GM12873 (cell line): ENCODE results near the gene THOC1.

Source experiments
- TF ChIP-seq, protein P1 (sequence below): IDR thresholded peaks from 2 replicates; pipeline ENCODE4 v1.5.1; 2012; ENCODE audit warnings: low read depth, mild to moderate bottlenecking, moderate library complexity, low read length, control low read depth; ENCODE audit not compliant: insufficient read depth; ENCODE audit errors: missing control alignments

The THOC1 gene

DNA sequence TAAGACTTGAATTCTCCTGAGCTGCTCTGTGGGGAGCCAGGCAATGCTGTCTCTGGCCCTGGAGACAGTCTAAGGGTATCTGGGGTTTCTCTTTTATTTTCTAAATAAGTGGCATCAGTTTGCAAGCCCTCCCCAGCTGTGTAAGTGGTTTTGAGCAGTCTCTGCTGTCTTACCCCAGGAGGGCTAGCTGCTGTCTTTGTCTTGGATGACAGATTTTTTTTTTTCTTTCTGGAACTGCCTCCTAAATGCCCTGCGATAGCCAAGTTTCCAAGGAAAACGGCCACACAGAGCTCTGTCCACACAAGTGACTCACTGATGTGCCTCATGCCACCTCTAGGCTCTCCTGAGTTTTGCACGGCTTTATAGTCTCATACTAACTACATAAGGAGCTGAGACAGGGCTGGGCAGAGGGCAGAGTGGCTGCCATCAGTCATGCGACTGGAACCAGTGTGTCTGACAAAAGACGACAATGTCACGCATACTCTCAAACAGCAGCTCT lies 37.2 kb upstream of the THOC1 start:
- TF ChIP-seq, protein P1, sequence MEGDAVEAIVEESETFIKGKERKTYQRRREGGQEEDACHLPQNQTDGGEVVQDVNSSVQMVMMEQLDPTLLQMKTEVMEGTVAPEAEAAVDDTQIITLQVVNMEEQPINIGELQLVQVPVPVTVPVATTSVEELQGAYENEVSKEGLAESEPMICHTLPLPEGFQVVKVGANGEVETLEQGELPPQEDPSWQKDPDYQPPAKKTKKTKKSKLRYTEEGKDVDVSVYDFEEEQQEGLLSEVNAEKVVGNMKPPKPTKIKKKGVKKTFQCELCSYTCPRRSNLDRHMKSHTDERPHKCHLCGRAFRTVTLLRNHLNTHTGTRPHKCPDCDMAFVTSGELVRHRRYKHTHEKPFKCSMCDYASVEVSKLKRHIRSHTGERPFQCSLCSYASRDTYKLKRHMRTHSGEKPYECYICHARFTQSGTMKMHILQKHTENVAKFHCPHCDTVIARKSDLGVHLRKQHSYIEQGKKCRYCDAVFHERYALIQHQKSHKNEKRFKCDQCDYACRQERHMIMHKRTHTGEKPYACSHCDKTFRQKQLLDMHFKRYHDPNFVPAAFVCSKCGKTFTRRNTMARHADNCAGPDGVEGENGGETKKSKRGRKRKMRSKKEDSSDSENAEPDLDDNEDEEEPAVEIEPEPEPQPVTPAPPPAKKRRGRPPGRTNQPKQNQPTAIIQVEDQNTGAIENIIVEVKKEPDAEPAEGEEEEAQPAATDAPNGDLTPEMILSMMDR, result no peak

DNA sequence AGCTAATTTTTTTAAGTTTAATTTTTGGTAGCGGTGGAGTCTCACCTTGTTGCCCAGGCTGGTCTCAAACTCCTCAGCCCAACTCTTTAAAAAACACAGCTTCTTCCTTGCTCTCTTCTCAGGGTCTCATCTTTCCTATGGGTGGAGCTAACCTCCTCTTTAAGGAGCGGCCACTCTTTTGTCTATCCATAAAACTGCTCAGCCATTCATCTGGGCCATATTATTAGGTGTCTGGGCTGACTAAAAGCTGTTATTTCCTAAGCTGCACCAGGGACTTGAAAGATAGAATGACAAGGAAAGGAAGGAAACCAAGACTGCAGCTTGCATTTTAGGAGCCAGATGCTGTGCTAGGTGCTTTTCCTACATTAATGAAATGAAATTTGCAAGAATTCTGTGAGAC lies 35.8 kb upstream of the THOC1 start:
- TF ChIP-seq, protein P1, result no peak

DNA sequence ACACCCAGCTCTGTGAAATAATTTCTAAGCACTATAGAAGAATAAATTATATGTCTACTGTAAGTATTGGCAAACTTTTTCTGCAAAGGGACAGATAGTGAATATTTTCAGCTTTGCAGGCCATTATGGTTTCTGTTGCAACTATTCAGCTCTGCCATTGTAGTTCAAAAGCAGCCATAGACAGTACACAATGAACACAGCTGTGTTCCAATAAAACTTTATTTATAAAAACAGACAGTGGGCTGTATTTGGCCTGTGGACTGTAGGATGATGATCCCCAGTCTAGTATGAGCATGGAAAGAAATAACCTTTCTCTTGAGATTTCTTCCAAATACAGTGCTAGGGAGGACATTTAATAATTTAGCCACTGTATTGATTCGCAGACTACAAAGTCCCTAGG lies 35.2 kb upstream of the THOC1 start:
- TF ChIP-seq, protein P1, result no peak

DNA sequence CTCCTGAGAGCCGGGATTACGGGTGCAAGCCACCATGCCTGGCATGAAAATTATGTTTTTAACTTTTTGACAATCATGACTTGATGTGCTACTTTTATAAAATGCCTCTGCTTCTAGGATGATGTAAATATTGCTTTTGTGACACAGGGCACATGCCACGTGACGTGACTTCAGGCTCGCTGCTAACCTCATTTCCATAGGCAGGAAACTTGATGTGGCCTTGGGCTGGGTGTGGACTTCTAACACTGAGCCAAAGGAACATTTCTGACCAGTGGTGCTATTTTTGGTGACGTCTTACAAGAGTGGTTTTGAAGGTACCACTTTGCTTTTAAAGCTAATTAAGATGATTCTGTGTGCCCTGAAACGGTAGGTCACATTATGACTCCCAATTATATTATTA lies 34.2 kb upstream of the THOC1 start:
- TF ChIP-seq, protein P1, result no peak

DNA sequence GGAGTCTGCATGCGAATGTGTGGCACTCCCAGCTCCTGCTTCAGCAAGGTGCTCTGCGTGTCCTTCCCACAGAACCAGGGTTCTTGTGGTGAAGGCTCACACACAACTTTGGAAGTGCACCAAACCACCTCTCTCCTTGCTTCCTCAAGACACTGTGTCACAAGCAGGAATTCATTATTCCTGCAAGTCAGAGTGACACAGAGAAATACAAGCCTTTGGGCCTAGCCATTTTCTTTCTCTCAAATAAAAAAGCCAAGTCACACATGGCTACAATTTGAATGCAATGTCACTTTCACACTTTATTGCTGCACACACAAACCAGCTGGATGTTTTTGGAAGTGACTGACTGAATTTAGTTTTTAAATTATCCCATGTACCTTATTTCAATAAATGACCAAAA lies 30.1 kb upstream of the THOC1 start:
- TF ChIP-seq, protein P1, result no peak

DNA sequence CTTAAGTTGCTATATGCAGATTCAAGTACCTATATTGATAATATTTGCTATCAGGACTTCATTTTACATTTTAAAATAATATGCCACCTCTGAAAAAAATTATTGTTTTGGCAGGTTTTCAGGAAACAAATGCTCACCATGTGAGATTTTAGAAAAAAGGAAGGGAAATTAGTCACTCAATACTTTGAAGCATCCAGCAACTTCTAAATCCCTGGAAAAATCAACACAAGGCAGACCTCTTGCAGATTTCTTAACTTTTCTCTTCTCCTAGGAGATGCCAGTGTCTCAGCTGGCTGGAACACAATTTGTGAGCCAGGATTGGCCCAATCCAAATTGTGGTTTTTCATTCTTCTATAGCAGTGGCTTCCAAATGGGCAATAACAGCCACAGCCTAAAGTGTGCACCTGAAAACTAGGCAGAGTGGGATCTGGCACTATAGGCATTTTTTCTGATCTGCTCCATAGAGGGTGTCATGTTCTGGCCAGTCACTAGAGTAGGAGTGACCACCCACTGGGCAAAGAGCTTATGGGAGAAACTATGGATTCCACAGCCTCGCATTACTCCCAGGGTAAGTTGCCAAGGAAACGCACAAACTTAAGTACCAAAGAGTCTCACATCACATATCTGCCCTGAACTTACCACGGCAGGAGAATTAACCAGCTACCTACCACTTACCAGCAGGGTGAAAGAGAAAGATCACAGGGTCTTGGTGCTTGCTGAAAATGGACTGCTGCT lies 28.1 kb upstream of the THOC1 start:
- TF ChIP-seq, protein P1, result no peak

DNA sequence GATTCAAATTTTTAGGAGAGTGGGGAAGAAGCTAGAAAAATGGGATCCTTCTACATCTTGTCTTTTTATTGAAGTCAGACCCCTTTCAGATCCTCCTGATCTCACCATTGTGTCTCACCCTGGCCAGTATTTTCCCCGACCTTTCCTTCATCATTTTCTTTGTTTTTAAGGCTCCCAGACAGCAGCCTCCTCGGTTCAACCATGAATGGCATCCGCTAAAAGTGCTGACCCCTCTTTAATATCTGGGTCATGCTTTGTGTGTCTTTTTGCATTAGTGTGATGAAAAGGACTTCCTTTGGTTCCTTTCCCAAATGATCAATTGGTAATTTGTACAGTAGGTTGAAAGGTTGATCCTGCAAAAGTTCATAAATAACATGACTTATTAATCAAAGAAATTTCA lies 26.7 kb upstream of the THOC1 start:
- TF ChIP-seq, protein P1, result no peak
